ENCODE results near the gene RRP1.

DNA sequence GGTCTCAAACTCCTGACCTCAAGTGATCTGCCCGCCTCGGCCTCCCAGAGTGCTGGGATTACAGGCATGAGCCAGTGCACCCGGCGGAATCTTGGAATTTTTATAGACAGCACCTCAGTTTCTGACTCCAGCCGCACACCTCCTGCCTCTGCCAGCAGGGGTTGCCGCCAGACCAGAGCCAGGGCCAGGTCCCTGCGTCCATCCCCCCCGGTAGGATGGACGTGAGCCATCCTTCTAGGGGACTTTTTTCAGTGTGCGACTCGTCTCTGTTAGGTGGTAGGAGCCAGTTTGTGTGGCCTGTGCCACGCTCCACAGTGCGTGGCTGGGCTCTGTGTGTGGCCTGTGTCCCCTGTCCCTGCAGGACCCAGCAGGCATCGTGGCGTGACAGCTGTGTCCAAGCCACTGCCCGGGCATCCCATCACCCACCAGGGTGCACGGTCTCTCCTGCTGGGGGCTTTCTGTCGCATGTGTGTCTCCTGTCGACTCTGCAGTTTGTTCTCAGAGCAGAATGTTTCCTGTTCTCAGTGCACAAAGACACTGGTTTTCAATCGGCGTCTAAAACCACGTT is 28.9 kb upstream of the RRP1 start:
- TF ChIP-seq GABPA (IDR thresholded peaks at IDR 0.05; ENCODE audit: low read depth) (no peak), CHD2 (IDR thresholded peaks at IDR 0.05; ENCODE audit: low read length, partially characterized antibody) (no peak), NFIC (IDR thresholded peaks at IDR 0.05; ENCODE audit: borderline replicate concordance) (no peak), FOXM1 (IDR thresholded peaks at IDR 0.05; ENCODE audit: low read depth) (no peak), RAD21 (IDR thresholded peaks at IDR 0.05; ENCODE audit: low read length) (no peak; the same call in 1 of the 2 replicates), POLR2AphosphoS5 (IDR thresholded peaks at IDR 0.05; ENCODE audit: low read depth, low read length) (no peak), EZH2phosphoT487 (IDR thresholded peaks at IDR 0.05; ENCODE audit: borderline replicate concordance, low read depth) (no peak), TAF1 (IDR thresholded peaks at IDR 0.05; ENCODE audit: borderline replicate concordance, low read depth, low read length) (no peak), MXI1 (IDR thresholded peaks at IDR 0.05; ENCODE audit: low read depth, low read length) (no peak)
- TF ChIP-seq, protein P1, sequence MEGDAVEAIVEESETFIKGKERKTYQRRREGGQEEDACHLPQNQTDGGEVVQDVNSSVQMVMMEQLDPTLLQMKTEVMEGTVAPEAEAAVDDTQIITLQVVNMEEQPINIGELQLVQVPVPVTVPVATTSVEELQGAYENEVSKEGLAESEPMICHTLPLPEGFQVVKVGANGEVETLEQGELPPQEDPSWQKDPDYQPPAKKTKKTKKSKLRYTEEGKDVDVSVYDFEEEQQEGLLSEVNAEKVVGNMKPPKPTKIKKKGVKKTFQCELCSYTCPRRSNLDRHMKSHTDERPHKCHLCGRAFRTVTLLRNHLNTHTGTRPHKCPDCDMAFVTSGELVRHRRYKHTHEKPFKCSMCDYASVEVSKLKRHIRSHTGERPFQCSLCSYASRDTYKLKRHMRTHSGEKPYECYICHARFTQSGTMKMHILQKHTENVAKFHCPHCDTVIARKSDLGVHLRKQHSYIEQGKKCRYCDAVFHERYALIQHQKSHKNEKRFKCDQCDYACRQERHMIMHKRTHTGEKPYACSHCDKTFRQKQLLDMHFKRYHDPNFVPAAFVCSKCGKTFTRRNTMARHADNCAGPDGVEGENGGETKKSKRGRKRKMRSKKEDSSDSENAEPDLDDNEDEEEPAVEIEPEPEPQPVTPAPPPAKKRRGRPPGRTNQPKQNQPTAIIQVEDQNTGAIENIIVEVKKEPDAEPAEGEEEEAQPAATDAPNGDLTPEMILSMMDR (IDR thresholded peaks at IDR 0.05) = no peak
- TF ChIP-seq, protein P2, sequence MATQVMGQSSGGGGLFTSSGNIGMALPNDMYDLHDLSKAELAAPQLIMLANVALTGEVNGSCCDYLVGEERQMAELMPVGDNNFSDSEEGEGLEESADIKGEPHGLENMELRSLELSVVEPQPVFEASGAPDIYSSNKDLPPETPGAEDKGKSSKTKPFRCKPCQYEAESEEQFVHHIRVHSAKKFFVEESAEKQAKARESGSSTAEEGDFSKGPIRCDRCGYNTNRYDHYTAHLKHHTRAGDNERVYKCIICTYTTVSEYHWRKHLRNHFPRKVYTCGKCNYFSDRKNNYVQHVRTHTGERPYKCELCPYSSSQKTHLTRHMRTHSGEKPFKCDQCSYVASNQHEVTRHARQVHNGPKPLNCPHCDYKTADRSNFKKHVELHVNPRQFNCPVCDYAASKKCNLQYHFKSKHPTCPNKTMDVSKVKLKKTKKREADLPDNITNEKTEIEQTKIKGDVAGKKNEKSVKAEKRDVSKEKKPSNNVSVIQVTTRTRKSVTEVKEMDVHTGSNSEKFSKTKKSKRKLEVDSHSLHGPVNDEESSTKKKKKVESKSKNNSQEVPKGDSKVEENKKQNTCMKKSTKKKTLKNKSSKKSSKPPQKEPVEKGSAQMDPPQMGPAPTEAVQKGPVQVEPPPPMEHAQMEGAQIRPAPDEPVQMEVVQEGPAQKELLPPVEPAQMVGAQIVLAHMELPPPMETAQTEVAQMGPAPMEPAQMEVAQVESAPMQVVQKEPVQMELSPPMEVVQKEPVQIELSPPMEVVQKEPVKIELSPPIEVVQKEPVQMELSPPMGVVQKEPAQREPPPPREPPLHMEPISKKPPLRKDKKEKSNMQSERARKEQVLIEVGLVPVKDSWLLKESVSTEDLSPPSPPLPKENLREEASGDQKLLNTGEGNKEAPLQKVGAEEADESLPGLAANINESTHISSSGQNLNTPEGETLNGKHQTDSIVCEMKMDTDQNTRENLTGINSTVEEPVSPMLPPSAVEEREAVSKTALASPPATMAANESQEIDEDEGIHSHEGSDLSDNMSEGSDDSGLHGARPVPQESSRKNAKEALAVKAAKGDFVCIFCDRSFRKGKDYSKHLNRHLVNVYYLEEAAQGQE (IDR thresholded peaks at IDR 0.05; ENCODE audit: low read depth, low read length) = no peak
- TF ChIP-seq, protein P3, sequence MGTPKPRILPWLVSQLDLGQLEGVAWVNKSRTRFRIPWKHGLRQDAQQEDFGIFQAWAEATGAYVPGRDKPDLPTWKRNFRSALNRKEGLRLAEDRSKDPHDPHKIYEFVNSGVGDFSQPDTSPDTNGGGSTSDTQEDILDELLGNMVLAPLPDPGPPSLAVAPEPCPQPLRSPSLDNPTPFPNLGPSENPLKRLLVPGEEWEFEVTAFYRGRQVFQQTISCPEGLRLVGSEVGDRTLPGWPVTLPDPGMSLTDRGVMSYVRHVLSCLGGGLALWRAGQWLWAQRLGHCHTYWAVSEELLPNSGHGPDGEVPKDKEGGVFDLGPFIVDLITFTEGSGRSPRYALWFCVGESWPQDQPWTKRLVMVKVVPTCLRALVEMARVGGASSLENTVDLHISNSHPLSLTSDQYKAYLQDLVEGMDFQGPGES (IDR thresholded peaks at IDR 0.05; ENCODE audit: low read depth, low read length) = no peak
